GM21576 (cell line): ENCODE data around the gene RANBP3L.

Experiments used
- ATAC-seq: cut with Tn5 transposase; IDR thresholded peaks from one replicate; pipeline ENCODE4 v1.9.1; 2021; ENCODE audit warnings: mild to moderate bottlenecking, moderate library complexity; ENCODE audit not compliant: unreplicated experiment

The RANBP3L gene

DNA sequence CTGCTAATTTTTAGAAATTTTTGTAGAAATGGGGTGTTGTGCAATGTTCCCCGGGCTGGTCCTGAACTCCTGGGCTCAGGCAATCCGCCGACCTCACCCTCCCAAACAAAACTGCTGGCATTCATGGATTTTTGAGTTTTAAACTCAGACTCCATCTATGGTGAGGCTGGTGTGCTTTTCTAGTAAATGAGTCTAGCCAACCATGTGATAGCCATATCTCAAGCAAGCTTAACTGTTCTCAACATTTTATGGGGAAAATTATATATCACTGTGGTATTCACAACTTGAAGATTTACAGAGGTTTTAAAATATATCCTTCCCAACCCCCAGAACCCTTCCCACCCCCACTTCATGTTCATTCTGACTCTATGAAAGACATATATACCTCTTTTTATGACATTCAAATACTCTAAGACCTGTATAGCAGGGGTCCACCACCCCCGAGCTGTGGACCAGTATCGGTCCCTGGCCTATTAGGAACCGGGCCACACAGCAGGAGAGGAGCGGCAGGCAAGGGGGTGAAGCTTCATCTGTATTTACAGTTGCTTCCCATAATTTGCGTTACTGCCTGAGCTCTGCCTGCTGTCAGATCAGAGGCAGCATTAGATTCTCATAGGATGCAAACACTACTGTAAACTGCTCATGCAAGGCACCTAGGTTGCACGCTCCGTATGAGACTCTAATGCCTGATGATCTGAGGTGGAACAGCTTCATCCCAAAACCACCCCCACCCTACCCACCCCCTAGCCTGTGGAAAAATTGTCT is 55.5 kb downstream of the RANBP3L start:
- ATAC-seq = no peak

DNA sequence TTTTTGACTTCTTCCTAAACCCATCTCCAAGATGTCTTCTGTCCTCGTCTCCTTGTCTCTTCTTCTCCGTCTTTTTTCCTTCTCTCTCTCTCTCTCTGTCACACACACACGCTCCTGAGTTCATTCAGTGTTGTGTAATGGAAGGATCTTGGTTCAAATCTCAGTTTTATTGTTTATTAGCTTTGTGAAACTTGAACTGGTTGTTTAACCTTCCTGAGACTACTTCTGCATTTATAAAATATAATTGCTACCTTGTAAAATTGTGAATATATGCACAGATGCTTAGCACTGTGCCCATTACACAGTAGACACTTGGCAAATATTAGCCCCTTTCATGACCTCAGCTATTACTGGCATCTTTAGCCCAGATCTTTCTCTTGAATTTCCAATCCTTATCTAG is 57.6 kb downstream of the RANBP3L start:
- ATAC-seq = no peak

DNA sequence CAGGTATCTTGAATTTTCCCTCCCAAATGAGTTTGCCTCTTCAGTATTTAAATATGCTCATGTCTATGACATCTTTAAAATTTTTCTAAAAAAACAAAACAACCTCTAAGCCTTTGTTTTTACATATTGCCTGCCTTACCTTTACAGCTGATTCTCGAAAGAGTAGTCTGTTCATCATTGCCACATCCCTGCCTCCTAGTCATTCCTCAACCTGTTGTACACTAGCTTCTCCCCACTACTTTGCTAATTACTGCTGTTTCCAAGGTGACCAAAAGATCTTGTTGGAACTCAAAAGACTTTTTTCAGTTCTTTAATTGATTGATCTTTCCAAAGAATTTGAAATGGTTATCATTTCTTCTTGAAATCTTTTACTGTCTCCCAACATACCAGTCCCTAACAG is 58.0 kb downstream of the RANBP3L start:
- no peak for ATAC-seq

DNA sequence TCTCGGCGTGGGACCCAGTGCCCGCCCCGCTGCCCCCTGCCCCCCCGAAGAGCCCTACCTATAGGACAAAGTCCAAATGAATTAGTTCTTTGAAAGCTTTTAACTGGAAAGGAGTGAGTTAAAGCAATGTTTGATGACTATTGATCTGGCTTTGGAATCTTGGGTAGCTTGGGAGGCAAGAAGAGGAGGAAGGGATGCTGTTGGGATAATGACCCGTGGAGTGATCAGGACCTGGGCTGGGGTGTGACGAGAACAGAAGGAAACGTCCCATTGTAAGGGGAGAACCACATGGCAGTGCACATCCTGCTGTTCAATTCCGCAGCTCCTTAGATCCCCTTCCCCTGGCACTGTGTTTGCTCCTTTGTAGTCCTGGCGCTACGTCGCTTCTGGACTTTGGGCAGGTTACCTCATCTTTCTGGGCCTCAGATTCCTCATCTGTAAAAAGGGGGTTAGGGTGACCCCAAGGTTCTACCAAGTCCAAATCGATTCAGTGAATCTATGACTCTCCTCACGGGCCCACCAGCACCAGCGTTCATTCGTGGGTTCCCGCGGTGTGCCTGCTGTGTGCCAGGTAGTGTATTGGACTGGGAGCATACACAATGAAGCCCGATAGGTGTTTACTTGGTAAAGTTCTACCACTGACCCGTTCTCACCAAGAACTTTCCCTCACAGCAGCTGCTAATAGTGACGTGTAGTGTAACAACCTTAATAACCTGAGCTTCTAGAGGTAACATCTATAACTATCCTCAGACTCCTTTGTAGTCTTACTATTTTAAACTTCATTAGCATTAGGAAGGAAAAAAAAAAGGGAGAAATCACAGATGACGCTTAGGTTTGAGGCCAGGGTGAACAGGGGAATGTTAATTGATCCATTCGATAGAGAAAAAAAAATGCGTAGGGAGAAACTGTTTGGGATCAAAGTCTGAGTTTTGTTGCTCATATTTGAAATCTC is 58.9 kb downstream of the RANBP3L start:
- ATAC-seq = no peak

DNA sequence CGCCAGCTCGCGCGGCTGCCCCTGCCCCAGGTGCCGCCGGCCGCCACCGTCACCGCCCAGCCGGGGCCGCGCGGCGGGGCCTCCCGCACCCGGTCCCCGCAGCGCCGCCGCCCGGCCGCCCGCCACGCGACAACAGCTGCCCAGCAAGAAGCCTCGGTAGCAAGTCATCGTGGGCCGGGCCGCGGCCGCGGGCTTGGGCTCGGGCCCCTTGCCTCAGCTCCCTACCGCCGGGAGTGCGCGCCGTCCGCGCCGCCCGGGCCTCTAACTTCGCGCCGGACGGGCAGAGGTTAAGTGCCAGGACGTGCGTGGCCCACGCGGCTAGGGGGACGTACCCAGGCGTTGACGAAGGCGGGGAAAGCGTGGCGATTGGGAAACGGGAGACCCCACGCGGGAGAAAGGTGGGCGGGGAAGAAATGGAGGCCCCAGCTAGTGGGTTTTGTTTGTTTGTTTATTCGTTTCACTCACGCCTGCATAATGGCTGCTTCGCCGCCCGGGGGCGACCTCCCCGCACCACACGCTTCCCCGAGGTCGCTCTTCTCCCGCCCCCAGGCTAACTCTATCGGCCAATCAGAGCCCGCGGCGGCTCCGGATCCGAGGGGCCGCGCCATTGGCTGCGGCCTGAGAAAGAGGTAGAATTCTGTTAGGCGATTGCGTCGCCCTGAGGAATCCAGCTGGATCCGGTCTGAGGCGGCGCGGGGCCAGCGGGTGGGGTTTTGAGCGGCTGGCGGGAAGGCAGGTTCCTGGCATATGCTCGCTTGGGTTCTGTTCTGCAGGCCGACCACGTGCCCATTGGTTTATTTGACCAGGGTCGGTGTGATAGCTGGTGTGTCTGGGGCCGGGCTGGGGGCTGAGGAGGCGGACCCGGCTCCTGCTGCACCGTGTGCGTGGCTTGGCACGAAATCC is 59.8 kb downstream of the RANBP3L start, which contains the start of gene NADK2:
TSS of gene NADK2 (minus strand) at position 295 of the 903 bp plus-strand sequence. CDS start at position 168, 127 bp downstream.
- peak; percentile 87 for ATAC-seq

DNA sequence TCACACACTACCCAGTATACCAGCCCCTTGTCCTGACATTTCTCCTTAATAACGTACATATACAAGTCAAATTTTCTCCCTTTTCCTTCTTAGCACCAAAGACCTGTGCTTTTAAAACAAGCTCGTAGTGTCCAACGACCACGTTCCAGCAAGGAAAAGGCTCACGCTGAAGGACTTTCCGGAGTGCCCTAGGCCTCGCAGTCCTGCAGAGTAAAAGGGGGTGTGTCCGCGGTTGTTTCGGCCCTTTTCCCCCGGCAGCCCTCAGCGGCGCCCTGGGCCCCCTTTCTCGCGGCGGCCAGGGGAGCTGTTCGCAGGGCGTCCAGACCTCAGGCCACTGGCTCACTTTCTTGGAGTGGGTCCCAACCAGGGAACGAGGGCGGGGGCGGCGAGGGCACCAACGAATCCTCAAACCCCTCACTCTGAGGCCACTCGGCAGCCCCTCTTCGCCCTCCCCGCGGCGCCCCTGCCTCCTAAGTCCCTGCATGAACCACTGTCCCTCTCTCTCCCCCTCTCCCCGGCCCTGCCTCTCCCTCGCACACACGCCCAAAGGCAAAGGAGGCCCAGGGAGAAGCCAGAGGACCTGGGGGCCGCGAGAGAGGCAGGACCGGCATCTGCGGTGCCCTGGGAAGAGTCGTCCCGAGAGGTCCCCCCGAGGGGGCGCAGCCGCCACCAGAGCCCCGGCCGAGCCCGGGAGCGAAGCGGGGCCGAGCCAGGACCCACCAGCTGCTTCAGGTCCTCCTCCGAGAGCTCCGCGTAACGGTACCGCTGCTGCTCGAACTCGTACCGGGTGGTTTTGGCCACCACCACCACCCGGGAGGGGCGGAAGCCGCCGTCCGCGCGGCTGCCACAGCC is 60.7 kb downstream of the RANBP3L start:
- ATAC-seq = peak; percentile 28

DNA sequence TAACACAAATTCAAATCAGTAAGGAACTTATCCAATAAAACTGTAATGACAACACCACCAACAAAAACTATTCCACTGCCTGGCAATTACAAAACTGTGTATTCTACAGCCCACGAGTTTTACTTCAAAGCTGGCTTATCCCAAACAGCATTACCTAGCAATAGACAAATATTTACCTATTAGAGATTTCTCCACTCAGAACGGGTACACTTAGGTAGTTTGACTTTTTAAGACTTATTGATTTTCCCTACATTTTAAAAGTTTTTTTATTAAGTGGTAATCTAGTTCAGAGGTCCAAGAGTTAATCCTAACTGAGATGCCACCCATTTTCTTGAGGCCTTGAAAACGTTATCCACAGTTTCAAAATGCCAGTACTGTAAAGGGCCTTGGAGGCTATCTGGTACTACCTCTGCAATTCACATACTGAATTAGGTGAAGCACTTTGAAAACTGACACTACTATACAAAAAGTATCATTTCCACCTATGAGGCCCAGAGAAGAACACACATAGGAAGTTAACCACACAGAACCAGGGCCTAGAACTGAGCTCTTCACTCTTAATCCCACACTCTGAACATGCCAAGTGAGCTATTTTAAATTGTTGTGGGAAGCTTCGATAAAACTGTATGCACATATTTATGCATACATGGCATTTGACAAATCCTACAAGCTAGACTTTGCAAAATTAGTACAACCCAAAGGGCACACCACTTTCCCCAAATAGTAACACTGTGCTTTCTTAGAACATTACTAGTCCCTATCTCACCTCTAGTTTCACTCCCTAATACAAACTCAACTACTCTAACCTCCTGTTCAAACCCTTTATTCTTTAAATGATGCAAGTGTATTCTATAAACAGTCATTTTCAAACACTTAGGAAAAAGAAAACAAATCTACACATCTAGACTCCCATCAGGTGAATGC is 62.1 kb downstream of the RANBP3L start:
- no peak for ATAC-seq

DNA sequence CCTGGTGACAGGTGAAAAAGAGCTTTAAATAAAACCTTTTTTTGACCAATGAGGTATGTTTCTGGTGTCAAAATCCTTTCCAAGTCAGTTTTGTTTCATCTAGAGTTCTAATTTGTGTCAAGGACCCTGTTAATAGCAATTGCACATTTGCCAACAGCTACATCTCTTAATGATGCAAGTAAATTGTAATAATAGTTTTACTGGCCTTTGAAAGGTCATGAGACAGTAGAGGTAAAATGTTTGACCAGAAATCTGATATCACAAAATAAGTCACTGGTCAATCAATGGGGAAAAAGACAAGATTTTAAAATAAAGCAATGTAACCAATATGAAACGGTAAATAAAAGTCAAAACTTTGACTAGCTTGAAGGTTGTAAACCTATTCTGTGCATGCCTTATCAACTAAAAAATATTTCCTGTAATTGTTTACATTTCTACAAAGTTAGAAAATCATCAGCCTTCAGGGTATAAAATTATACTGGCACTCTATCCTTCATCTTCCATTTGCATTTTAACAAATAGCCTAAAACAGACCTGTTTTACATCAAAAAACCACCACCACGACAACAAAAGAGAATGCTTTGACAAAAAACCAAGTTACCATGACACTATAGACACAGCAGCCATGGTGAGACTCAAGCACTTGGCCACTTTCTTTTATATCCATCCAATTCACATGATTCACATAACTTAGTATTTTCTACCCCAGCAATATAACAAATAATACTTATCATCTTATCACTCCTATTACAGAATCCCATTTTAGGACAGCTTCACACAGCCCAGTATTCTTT is 63.0 kb downstream of the RANBP3L start:
- no peak for ATAC-seq

DNA sequence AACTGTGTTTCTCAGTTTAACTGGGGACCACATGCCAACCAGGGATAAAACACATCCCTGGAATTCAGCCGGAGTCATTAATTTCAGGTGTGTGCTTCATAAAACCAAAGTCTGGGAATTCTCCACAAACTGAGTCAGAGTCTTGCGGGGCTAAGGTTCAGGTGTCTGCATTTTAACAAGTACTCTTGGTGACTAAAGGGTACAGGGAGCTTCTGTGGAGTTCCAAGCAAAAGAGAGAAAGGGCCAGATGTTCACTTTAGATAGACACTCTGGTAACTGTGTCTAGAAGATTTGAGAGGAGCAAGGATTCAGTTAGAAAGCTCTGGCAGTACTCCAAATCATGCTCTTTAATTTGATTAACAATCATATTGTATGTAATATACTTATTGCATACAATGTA is 64.0 kb downstream of the RANBP3L start:
- no peak for ATAC-seq

DNA sequence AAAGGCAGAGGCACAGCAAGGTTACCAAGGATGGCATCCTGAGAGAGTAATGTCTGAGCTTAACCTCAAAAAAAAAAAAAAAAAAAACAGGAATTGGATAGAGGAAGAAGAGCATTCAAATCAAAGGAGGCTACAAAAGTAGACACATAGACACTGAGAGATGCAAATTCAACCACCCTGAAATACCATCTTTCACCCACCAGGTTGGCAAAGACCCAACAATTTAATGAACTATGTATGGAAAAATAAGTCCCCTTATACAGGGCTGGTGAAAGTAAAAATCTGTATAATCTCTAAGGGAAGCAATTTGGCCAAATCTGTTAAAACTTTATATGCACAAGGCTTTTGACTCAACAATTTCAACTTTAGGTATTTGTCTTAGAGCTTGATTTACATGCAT is 64.9 kb downstream of the RANBP3L start:
- no peak for ATAC-seq

DNA sequence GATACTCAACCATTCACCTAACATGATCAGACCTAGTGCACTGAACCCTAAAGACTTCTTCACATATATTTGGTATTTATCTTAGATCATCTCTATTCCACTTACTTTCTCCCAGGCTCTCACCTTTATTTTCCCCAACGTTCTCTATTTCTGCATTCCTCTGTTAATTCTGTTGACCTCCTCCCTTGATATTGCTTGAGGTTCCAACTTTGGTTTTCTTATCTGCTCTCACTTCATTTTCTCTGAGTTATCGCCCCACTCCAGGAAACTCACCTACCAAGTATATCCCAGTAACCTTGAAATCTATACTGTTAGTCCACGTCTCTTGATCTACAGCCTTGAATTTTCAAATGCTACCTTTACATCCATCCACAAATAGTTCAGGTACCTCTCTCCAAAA is 69.2 kb downstream of the RANBP3L start:
- ATAC-seq = no peak

DNA sequence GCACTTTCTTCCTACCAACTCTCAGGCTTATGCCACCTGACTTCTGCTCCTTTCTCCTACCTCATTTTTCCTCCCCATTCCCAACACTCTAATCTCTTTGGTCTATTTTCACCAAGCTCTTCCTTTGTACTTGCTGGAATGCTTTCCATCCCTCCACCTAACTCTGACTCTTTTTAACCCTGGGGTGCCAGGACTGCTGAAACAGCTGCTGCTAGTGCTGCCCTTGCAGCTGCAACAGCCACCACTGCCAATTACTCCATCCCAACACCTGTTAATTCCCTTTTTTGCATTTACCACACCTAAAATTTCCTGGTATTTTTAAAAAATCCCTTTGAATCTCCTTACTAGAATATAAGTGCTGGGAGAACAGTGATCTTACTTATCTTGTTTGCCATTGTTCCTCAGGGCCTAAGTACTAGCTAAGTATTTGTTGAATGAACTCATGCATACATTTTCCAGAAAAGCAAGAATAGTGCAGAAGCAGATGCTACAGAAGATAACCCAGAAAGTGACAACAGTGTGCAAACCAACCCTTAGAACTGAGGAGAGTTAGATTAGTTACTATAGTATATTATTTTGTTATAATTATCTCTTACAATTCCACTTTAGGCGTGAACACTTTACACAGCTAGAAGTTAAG is 71.4 kb downstream of the RANBP3L start:
- no peak for ATAC-seq

DNA sequence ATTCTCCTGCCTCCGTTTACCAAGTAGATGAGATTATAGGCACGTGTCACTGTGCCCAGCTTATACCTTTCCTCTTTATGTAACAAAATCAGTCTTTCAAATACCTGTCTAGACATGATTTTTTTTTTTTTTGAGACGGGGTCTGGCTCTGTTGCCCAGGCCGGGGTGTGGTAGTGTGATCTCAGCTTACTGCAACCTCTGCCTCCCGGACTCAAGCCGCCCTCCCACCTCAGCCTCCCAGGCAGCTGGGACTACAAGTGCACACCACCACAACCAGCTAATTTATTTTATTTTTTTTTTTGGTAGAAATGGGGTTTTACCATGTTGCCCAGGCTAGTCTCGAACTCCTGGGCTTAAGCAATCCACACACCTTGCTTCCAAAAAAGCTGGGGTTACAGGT is 73.2 kb downstream of the RANBP3L start:
- ATAC-seq = no peak

DNA sequence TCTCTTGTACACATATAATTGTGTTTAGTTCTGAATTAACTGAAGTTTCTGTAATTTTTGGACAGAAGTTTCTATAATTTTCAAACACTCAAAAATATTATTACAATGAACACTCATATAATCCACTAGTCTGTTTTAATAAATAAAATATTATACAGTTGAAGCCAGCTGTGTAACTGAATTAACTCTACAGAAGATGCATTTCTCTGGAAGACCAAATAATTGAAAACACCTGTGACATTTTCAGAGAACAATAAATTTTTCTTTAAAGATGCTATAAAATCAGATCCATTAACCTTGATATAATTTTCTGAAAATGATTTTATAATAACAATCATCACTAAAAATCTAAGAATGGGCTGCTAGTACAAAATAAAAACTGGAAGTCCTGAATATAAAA is 74.7 kb downstream of the RANBP3L start:
- ATAC-seq = no peak

DNA sequence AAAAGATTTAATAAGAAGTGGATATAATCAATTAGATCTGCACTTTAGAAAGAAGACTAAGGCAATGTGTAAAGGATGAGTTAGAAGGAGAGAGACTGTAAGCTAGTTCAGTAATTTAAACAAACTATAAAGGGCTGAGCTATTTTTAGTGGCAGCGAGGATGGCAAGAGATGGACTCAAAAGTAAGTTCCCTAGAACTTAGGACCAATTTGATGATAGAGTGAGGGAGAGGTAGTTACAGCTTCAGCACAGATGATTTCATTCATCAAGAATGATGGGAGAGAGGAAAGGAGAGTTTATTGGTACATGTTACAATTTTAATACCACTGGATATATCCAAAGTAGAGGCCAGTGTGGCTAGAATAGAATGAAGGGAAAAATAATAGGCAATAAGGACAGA is 79.1 kb downstream of the RANBP3L start:
- no peak for ATAC-seq

DNA sequence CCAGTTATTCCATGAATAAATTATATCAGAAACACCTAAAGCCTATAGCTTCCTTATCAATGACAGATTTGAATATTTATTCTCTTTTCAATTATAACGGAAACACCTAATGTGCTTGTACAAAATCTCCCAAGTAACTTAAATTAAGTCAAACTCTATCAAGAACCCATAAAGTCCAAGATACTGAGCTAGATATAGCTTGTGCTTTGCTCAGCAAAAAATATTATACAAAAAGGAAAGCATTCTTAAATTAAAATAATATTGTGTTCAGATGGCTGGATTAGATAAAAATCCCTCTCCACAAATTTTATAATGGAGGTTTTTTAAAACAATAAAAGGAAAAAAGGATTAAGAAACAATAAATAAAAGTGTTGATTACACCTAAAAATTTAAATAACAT is 83.7 kb downstream of the RANBP3L start:
- ATAC-seq = no peak

DNA sequence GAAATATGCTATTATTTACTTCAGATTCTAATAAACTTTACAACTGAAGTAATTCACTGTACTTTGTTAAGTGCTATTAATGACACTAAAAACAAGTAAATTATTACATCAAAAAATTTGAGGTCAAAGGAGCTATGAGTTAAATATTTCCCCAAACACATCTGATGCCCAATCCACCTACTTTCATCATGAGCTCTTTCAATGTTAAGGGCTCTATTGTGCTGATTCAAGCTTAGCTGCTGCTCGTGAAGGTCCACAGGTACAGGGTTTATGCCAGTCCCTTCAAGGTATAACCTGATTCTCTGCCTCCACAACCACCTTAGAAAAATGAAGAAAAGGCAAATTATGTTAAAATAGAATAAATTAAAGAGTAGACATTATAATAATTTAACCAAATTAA is 84.1 kb downstream of the RANBP3L start:
- ATAC-seq = no peak

DNA sequence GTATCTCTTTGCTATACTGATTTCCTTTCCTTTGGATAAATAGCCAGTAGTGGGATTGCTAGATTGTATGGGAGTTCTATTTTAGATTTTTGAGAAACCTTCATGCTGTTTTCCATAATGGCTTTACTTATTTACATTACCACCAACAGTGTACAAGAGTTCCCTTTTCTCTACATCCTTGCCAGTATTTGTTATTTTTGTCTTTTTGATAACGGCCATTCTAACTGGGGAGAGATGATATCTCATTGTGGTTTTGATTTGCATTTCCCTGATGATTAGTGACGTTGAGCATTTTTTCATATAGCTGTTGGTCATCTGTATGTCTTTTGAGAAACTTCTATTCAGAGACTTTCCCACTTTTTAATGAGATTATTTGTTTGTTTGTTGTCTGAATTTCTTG is 85.8 kb downstream of the RANBP3L start:
- no peak for ATAC-seq
